Activated CD4-positive, CD25-positive, alpha-beta regulatory T cell treated with anti-CD3 and anti-CD28 coated beads, Interleukin-2, amount 50 U/mL, for 16 hours (primary cell): ENCODE data around the gene KSR1.
A peak's percentile ranks its signal among the peaks of the same experiment; 100 is the strongest.
"Not testable (repeated sequence)": the region's sequence is repeated elsewhere in the genome, so short reads cannot be mapped to it uniquely, and the experiment has no call there.

ENCODE experiments used
- DNase-seq: peaks from one replicate; pipeline ENCODE4 v3.0.0-alpha.2; 2020; ENCODE audit warnings: low read depth, low spot score

The KSR1 gene

GRCh38 chr17:27455914-27456680 lies at the start of gene KSR1:
Gene KSR1 (plus strand): TSS chr17:27456448. CDS start chr17:27456644, 196 bp downstream.
- peak; percentile 68 for DNase-seq

GRCh38 chr17:27407916-27408864 lies 48.1 kb upstream of the KSR1 start:
- no peak for DNase-seq

- no peak for DNase-seq
Observed at GRCh38 chr17:27408891-27409290, 47.4 kb upstream of the KSR1 start.

GRCh38 chr17:27412158-27412557 lies 44.1 kb upstream of the KSR1 start:
- DNase-seq: not testable (repeated sequence)

- no peak for DNase-seq
Observed at GRCh38 chr17:27413315-27413714, 42.9 kb upstream of the KSR1 start.

- DNase-seq: no peak
Observed at GRCh38 chr17:27413792-27414191, 42.5 kb upstream of the KSR1 start.

- no peak for DNase-seq
Observed at GRCh38 chr17:27414271-27414670, 42.0 kb upstream of the KSR1 start.

- no peak for DNase-seq
Observed at GRCh38 chr17:27414694-27415093, 41.6 kb upstream of the KSR1 start.

- no peak for DNase-seq
Observed at GRCh38 chr17:27415120-27415795, 41.0 kb upstream of the KSR1 start.

GRCh38 chr17:27417596-27418365 lies 38.5 kb upstream of the KSR1 start:
- DNase-seq: no peak

GRCh38 chr17:27418366-27418615 lies 38.0 kb upstream of the KSR1 start:
- no peak for DNase-seq

GRCh38 chr17:27419156-27419555 lies 37.1 kb upstream of the KSR1 start:
- no peak for DNase-seq

GRCh38 chr17:27420211-27420950 lies 35.9 kb upstream of the KSR1 start:
- no peak for DNase-seq

GRCh38 chr17:27421111-27421510 lies 35.1 kb upstream of the KSR1 start:
- DNase-seq: no peak

- not testable (repeated sequence) for DNase-seq
Observed at GRCh38 chr17:27421626-27422025, 34.6 kb upstream of the KSR1 start.

GRCh38 chr17:27422601-27423000 lies 33.6 kb upstream of the KSR1 start:
- DNase-seq: no peak

GRCh38 chr17:27423651-27424050 lies 32.6 kb upstream of the KSR1 start:
- no peak for DNase-seq

- DNase-seq: no peak
Observed at GRCh38 chr17:27424516-27424915, 31.7 kb upstream of the KSR1 start.

- DNase-seq: no peak
Observed at GRCh38 chr17:27424941-27425340, 31.3 kb upstream of the KSR1 start.

GRCh38 chr17:27425571-27425970 lies 30.7 kb upstream of the KSR1 start:
- not testable (repeated sequence) for DNase-seq

- no peak for DNase-seq
Observed at GRCh38 chr17:27425991-27426390, 30.3 kb upstream of the KSR1 start.
